ENCODE measurements around the gene MPO. TPM values are rescaled to one million over a fixed set of nuclear protein-coding genes. Genes with fewer than 3 reads are reported as not detected.

MPO gene
- total RNA-seq, 3 donors from 2014 or later: 0.19 TPM; not detected in 2

DNA sequence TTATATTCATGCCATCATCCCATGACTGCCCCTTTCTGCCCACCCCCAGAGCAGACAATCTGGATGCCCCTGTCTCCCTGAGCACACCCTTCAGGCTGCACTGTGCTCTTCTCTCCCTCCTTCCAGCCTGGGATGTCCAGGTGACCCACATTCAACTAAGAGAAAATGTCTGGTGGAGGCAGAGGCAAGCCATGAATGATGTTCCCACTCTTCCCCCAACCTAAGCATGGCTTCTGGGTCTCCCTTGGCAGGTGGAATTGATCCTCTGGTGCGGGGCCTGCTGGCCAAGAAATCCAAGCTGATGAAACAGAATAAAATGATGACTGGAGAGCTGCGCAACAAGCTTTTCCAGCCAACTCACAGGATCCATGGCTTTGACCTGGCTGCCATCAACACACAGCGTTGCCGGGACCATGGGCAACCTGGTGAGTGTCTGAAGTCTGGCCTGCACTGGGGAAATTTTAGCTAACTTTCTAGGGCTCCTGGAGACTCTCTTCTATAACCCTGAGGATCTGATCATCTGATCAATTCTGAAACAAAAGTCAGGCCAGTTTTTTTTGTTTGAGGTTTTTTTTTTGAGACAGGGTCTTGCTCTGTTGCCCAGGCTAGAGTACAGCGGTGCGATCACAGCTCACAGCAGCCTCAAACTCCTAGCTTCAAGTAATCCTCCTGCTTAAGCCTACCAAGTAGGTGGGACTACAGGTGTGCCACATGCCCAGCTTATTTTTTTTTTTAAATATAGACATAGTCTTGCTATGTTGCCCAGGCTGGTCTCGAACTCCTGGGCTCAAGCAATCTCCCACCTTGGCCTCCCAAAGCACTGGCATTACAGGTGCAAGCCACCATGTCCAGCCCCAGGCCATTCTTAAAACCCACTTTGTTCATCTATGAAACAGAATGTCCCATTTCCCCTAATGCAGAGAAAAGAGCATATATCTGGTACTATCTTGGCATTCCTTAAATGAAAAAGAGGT lies 14.5 kb downstream of the MPO start:
- TF ChIP-seq, protein P1, sequence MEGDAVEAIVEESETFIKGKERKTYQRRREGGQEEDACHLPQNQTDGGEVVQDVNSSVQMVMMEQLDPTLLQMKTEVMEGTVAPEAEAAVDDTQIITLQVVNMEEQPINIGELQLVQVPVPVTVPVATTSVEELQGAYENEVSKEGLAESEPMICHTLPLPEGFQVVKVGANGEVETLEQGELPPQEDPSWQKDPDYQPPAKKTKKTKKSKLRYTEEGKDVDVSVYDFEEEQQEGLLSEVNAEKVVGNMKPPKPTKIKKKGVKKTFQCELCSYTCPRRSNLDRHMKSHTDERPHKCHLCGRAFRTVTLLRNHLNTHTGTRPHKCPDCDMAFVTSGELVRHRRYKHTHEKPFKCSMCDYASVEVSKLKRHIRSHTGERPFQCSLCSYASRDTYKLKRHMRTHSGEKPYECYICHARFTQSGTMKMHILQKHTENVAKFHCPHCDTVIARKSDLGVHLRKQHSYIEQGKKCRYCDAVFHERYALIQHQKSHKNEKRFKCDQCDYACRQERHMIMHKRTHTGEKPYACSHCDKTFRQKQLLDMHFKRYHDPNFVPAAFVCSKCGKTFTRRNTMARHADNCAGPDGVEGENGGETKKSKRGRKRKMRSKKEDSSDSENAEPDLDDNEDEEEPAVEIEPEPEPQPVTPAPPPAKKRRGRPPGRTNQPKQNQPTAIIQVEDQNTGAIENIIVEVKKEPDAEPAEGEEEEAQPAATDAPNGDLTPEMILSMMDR (IDR thresholded peaks at IDR 0.05): no peak
- DNase-seq (no peak), ATAC-seq (no peak)
- no peaks in the 10 kb centered on the region for H3K9me3 ChIP-seq
- H3K4me1 ChIP-seq (ENCODE audit: low read depth): no peaks in the 10 kb centered on the region
- no peaks in the 10 kb centered on the region for H3K36me3 ChIP-seq (ENCODE audit: low read depth)
- intact Hi-C loops (cut with DNase I, micrococcal nuclease): no loop called here
- no peak overlapping the region for H3K4me3 ChIP-seq

DNA sequence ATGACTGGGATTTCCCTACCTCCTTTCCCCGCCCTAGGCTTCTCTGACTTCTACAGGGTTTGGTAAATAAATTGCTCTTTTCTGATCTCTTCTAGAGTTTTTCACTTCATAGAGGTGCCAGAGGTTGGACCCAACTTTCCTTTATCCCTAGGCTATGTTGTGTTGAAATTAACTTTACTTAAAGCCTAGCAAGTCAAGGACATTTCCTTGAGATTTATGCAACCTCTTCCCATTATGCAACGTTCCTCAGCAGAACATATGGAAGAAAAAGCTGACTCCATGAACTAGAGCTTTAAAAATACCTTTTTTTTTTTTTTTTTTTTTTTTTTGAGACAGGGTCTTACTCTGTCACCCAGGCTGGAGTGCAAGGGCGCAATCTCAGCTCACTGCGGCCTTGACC lies 15.5 kb downstream of the MPO start:
- ATAC-seq (no peak), DNase-seq (no peak)
- H3K4me1 ChIP-seq (ENCODE audit: low read depth): no peaks in the 10 kb centered on the region
- no peaks in the 10 kb centered on the region for H3K9me3 ChIP-seq
- TF ChIP-seq, protein P1 (IDR thresholded peaks at IDR 0.05): no peak
- no peak overlapping the region for H3K4me3 ChIP-seq
- intact Hi-C loops (cut with DNase I, micrococcal nuclease): no loop called here
- no peaks in the 10 kb centered on the region for H3K36me3 ChIP-seq (ENCODE audit: low read depth)

DNA sequence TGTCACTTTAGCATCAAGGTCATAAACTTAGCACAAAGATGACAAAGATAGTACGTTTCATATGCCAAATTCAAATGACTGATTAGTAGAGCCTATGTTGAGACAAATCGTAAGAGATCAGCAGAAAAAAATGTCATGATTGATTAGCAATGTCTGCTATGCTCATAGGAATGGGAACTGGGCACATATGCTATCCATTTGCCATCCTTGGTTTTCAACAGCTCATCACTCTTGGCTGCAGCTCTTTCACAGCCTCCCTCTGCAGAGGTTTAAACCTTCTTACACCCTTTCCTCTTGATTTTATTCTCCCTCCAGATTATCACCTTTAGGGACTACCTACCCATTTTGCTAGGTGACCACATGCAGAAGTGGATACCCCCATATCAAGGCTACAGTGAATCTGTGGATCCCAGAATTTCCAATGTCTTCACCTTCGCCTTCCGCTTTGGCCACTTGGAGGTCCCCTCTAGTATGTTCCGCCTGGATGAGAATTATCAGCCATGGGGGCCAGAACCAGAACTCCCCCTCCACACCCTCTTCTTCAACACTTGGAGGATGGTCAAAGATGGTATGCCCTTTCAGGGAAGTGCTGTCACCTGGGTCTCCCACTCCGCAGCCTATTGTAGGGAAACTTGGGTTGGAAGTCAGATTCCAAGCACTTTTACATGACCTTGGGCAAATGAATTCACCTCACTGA lies 16.2 kb downstream of the MPO start:
- Histone ChIP-seq H3K36me3 (ENCODE audit: low read depth) (no peaks in the 10 kb centered on the region), H3K4me1 (ENCODE audit: low read depth) (no peaks in the 10 kb centered on the region), H3K4me3 (no peak overlapping the region), H3K9me3 (no peaks in the 10 kb centered on the region)
- intact Hi-C loops (cut with DNase I, micrococcal nuclease): no loop called here
- ATAC-seq: no peak
- no peak for DNase-seq
- TF ChIP-seq, protein P1 (IDR thresholded peaks at IDR 0.05): no peak

DNA sequence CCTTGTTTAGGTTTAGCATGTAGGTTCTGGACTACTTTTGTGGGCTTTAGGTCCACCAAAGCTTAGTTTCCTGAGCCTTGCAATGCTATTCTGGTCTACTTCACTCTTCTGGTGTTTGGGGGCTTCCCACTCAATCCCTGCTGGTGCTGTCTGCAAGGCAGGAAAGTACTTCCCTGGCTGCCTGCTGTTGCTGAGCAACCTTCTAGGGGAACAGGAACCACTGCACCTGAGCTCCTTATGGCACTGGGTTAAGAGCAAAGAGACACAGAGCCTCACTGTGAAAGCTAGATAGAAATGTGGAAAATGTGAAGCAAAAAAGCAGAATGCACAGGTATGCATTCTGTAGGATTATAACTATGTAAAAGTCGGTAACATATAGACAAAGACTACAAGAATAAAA lies 17.0 kb downstream of the MPO start:
- Histone ChIP-seq H3K4me3 (no peak overlapping the region), H3K9me3 (no peaks in the 10 kb centered on the region), H3K36me3 (ENCODE audit: low read depth) (no peaks in the 10 kb centered on the region), H3K4me1 (ENCODE audit: low read depth) (no peaks in the 10 kb centered on the region)
- intact Hi-C loops (cut with DNase I, micrococcal nuclease): no loop called here
- DNase-seq: no peak
- no peak for ATAC-seq
- TF ChIP-seq, protein P1 (IDR thresholded peaks at IDR 0.05): no peak

DNA sequence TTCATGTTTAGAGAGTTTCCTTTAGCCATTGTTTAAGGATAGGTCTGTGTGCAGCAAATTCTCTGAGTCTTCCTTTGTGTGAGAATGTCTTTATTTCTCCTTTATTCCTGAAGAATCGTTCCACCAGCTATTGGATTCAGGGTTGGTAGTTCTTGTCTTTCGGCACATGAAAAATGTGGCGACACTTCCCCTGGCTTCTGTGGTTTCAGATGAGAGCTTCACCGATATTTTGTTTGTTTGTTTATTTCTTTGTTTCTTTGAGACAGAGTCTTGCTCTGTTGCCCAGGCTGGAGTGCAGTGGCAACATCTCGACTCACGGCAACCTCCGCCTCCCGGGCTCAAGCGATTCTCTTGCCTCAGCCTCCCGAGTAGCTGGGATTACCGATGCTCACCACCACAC lies 18.6 kb downstream of the MPO start:
- H3K36me3 ChIP-seq (ENCODE audit: low read depth): no peaks in the 10 kb centered on the region
- H3K4me3 ChIP-seq: no peak overlapping the region
- no peak for ATAC-seq
- TF ChIP-seq, protein P1 (IDR thresholded peaks at IDR 0.05): no peak
- H3K9me3 ChIP-seq: no peaks in the 10 kb centered on the region
- DNase-seq: no peak
- intact Hi-C loops (cut with DNase I, micrococcal nuclease): no loop called here
- no peaks in the 10 kb centered on the region for H3K4me1 ChIP-seq (ENCODE audit: low read depth)

Measured in mucosa of descending colon (tissue), 3 donors.